GM12891 (cell line): ENCODE measurements around the gene PLCL1.

Experiments used
- PAX5 ChIP-seq: IDR thresholded peaks from 2 replicates; pipeline ENCODE4 v1.6.1; 2011; ENCODE audit warnings: low read length, moderate library complexity, mild to moderate bottlenecking; ENCODE audit not compliant: insufficient read depth, severe bottlenecking
- POLR2A ChIP-seq: IDR thresholded peaks from 2 replicates; pipeline ENCODE4 v1.6.1; 2011; ENCODE audit warnings: low read depth, low read length, control low read depth
- POLR2AphosphoS5 ChIP-seq: IDR thresholded peaks from 2 replicates; pipeline ENCODE4 v1.6.1; 2011; ENCODE audit warnings: low read depth, low read length, control low read depth
- SPI1 ChIP-seq: IDR thresholded peaks from 2 replicates; pipeline ENCODE4 v1.6.1; 2011; ENCODE audit warnings: low read depth, low read length, control low read depth
- TAF1 ChIP-seq: IDR thresholded peaks from 2 replicates; pipeline ENCODE4 v1.6.1; 2011; ENCODE audit warnings: low read depth, low read length, control low read depth

DNA sequence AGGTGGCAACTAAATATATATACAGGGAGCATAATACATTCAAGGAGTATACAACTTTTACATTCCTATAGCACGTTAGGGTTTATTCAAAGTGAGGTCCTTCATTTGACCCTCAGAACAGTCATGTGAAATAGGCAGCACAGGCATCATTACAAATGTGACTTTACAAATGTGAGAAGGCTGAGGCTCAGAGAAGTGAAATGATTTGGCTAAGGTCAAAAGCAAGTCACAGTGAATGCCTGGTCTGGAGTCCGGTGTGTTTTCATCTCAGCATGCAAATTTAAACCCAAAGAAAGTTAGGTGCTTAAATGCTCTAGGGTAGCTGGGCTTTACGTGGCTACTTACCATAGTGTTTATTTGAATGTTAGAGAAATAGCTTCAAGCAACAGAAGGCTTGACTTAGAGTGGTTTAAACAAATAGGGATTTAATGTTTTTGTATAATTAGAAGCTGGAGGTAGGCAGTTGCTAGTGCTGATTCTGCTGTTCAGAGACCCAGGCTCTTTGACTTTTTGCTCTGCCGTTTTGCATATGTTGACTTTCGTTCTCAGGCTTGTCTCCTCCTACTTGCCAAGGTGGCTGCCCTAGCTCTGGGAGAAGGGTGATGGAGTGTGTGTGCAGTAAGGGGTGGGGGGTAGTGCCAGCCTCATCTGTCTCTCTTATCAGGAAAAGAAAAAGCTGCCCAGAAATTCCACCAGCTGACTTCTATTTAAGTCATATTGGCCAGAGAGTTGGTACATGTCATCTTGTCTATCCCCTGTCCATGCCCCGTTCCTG lies 89.2 kb downstream of the PLCL1 start:
- no peak for TF ChIP-seq POLR2A
- no peak for TF ChIP-seq POLR2AphosphoS5
- TF ChIP-seq SPI1, result no peak
- no peak for TF ChIP-seq TAF1
- no peak for TF ChIP-seq PAX5
